EL (cell line): ENCODE results near the gene CREG1.
"Not testable (repeated sequence)": the region's sequence is repeated elsewhere in the genome, so short reads cannot be mapped to it uniquely, and the experiment has no call there.

ENCODE experiments used
- DNase-seq: peaks from one replicate; pipeline ENCODE4 v3.0.0-alpha.2; 2016

The CREG1 gene

DNA sequence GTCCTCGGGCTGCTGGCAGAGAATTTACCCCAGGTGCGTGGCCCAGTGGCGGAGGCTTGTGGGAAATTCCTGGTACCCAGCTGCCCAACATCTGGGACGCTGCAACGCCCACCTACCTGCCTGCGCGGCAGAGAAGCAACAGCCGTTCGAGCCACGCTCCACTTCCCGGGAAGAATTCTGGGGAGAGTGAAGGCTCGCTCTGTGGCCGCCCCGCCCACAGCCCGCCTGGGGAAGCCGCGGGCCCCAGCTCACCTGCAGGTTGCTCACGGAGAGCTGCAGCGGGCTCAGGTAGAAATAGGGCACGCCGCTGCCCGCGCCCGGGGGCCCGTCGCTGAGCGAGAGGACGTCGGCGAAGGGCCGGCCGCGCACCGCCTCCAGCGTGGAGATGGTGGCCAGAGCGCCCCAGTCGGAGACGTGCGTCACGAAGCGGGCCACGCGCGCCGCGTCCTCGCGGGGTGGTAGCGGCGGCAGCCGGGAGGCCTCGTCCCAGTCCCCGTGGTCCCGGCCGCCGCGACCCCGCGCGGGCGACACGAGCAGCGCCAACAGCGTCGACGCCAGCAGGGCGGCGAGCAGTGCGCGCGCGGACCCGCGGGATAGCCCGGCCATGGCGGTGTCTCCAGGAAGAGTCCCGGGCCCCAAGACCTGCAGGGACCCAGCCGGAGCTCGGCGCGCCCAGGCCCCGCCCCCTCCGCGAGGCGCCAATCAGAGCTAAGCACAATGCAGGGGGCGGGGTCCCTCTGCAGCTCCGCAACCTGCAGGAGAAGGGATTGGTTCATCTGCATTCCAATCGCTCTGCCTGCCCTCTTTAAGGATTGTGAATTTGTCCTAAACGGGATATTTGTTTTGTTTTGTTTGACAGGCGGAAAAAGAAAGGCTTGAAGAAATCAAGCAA, at the start of gene CREG1:
Gene CREG1, minus strand, starts transcription at position 627 of the 892 bp plus-strand sequence.
- DNase-seq: peak; percentile 93

DNA sequence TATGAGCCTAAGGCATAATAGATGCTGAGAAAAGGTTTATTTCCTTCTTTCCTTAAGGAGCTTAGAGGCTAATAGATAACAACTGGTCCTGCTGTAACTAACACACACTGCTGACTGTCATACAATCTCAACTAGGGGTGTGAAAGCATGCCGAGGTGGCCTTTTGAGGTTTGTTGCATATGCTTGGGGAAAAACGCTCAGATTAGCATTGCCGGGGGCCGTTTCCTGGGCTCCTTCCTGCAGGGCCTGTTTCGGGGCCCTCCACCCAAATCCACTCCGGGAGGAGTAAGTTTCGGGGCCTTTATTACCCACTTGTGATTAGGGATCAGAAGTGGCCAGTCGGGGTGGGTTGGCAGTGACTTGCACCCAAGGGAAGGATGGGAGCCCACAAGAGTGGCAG, 49.3 kb upstream of the CREG1 start:
- DNase-seq: no peak

DNA sequence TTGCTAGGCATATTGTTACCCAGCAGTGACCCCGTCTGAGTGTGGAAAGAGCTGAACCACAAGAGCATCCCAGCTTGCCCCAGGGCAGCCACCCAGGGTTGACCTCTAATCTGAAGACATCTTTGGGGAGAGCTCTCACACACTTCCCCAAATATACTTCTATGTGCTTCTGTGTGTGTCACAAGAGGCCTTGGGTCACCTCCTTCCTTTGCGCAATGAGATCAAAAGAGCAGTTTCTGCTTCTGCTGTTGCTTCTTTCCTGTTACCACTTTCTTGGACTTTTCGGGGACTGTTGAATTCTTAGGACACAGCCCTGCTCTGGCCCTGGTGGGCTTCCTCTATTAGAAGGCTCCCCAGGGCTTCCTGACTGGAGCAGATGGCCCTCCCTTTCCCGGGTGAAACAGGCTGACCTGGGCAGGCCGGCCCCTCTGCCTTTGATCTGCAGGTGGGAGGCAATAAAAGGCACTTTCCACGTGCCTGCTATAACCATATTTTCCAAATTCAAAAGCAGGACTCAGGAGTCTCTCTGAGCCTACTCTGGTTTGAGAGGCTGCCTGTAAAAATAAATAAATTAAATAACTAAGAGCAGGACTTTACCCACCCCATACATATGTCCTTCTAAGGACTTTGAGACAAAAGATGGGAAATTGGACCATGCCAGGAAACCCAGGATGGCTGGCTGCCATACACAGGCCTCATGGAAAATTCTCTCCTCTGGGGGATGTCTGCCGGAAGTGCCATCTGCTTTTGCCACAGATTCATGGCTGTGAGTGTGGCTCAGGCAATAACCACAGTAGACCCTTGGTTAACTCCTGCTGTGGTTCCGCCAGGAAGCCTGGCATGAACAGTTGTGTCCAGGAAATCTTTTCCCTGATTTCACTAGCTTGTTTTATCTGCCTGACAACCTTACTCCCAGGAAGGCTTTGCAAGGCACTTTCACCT, 48.2 kb upstream of the CREG1 start:
- DNase-seq: no peak

DNA sequence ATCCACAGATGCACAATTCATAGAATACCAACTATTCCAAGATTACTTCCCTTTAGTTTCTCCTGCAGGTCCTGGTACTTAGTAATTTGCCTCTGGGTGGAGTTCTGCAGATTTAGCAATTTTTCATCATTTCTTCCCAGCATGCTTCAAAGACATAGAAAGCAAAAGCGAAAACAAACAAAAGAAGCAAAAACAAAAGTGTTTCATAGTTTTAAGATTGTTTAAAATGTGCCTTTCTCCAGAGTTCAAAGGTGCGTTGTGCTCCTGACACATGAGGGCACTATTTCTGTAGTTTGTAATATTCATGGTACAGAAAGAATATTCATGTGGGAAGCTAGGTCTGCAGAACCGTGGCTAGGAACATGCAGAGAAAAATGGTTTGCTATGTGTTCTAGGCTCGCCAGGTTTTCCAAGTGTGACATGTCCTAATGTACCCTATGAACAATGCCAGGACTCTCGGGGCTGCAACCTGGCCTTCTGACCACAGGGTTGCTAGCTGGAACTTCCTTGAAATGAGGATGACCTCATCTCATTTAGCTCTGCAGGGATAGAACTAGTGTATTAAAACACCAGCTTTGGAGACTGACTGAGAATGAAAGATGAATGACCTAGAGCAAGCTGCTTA, 46.5 kb upstream of the CREG1 start:
- DNase-seq: peak; percentile 48

DNA sequence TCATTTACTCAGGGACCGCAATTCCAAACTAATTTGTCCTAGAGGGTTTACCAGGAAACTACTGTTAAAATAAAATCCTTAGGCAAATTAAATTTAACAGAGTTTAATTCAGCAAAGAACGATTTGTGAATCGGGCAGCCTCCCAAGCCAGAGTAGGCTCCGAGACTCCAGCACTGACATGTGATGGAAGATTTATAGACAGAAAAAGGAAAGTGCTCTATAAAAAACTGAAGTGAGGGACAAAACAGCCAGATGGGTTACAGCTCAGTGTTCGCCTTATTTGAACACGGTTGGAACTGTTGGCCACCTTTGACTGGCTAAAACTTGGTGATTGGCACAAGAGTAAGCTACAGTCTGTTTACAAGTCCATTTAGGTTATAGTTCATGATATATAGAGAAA, 41.3 kb upstream of the CREG1 start:
- DNase-seq: no peak

DNA sequence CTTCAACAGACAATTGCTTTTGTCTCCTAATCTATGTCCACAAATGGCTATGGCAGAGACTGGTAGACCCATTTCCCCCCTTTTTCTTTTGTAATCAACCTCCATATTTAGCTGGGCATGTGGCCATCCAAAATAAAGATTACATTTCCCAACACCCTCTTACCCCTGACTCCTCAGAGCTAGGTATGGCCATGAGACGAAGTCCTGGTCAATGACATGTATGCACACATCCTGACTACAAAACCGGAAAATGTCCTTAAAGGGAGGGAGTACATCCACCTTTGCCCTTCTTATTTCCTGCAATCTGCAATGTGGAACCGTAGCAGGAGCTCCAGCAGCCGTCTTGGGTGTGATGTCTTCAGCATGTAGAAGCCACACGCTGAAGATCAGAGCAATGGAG, 40.3 kb upstream of the CREG1 start:
- DNase-seq: no peak

DNA sequence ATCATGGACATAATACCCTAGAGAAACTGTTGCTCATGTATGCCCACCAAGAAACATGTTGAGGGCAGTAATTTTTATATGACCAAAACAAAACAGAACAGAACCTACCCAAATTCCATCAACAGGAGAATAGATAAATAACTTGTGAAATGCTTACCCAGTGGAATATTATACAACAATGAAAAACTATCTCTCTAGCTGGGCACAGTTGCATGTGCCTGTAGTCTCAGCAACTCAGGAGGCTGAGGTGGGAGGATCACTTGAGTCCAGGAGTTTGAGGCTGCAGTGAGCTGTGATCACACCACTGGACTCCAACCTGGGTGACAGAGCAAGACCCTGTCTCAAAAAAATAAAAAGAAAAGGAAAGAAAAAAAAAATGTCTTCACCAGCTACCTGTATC, 38.9 kb upstream of the CREG1 start:
- DNase-seq: no peak

DNA sequence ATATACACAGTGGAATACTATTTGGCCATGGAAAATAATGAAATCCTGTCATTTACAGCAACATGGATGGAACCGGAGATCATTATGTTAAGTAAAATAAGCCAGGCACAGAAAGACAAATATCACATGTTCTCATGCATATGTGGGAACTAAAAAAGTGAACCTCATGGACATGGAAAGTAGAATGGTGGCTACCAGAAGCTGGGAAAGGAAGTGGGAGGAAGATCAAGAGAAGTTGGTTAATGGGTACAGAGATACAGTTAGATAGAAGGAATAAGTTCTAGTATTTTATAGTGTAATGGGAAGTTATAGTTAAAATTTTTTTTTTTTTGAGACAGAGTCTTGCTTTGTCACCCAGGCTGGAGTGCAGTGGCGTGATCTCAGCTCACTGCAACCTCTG, 34.8 kb upstream of the CREG1 start:
- DNase-seq: no peak

DNA sequence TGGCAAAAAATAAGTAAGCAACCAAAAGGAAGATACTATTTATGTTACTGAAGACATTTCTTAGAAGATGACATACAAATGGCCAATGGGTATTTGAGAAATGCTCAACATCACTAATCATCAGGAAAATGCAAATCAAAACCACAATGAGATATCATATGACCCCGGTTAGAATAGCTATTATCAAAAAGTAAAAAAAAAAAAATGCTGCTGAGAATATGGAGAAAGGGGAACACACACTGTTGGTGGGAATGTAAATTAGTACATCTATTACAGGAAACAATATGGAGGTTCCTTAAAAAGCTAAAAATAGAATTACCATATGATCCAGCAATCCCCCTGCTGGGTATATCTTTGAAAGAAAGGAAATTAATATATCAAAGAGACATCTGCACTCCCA, 34.3 kb upstream of the CREG1 start:
- no peak for DNase-seq

DNA sequence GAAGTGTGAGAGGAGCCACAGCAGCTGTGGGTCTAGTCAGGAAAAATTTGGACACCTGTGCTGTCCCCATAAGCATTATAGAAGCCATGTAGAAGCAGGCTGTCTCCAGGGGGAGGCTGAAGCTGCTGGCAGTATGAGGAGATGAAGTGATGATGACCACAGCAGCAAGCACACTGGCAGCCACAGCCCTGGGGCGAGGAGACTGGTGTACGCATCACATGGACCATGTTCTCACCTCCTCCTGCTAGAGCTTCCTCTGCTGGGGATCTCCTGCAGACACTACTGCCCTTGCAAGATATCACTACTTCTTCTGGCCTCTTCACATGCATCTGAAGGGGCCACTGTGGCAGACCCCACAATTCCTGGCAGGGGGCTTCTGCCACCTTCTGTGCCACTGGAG, 33.8 kb upstream of the CREG1 start:
- DNase-seq: no peak

DNA sequence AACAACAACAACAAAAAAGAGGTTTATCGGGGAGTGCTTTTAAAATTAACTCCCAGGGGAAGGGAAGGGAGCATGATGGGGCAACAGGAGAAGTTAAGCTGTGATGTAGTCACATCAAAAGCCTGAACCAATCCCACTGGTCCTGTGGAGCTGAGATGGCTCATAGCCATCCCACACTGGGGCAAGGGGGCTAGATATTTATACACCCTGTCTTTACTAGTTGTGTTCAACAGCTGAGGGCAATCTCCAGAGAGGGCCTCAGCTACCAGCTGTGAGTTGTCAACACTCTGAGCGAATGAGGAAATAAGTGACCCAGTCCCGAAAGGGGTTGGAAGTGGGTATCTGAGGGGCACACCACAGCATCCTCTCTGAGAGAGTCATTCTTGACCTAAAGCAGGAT, 31.0 kb upstream of the CREG1 start:
- DNase-seq: no peak

DNA sequence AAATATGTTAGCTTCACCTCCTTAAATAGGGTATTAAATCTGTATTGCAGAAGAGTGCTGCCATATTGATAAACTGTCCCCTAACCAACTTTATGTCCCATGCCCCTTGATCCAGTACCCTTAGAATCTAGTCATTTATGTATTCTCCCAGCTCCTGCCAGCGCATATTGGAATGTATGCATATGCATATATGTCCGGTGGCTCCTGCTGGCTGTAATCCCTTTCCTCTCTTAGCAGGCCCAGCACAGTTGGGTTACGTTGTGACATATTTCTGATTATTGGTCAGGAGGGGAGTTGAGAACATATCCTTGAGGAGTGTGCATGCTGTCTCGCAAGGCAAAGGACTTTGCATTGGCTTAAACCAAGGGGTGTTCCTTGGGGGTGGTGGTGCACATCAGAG, 29.2 kb upstream of the CREG1 start:
- no peak for DNase-seq

DNA sequence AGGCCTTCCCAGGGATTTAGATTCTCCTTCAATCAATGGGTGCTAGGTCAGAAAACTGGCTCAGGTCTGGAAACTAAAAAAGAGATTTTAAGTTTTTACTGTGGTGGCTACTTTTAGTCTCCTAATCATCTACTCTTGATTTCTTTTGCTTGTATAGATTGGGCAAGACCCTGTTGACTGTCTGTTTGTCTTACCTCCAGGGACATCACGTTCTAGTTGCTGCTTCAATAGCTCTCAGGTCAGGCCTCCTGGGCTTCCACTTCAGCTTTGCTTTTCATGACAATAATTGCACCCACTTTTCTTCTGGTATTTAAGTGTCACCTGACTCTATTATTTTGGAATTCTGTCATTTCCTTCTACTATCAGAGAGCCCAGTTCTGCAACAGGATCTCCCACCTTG, 28.5 kb upstream of the CREG1 start:
- no peak for DNase-seq

DNA sequence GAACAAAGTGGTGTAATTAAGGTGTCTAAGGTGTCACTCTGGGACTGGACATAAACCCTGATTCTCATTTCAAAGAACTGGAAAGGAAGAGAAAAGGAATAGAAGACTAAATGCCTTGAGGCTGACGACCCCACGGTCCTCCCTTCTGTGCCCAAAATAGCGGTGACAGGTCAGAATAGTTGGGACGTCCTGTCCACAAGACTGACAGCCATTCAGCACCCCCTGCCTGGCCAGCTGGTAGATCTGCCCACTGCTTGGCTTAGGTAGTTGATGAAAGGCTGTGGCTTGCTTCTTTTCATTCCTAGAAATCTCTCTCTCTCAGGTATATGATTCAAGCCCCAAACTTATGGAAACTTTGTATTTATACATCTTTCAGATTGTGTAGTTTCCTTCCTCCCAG, 26.4 kb upstream of the CREG1 start:
- DNase-seq: no peak

DNA sequence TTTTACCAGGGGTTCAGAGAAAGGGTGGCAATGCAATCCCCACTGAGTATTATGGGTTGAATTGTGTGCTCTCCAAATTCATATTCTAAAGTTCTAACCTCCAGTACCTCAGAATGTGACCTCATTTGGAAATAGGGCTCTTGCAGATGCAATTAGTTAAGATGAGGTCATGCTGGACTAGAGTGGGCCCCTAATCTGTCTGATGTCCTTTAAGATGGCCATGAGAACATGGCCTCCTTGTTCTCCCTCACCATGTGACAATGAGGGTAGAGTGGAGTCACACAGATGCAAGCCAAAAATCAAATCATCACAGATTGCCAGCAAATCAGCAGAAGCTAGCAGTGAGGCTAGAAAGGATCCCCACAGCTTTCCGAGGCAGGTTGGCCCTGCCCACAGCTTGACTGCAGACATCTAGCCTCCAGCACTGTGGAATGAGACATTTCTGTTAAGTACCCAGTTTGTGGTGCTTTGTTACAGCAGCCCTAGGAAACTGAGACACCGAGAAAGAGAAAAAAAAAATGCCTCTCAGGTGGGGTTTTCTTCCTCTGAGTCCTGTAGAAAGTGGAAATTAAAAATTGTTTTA, 25.5 kb upstream of the CREG1 start:
- no peak for DNase-seq

DNA sequence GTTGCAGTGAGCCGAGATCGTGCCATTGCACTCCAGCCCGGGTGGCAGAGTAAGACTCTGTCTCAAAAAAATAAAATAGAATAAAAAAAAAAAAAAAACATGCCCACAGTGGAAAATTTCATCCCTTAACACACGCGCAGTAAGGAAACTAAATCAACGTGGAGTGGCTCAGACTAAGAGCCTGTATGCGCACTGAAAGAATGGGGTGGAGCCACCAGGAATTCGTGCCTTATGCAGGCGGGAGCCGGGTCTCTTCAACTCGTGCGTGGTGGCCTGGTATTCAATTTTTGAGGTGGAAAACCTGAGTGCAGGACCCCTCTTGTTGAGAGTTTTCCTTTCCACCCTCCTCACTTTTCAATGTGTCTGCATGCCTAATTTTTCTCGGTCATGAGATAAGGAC, 22.1 kb upstream of the CREG1 start:
- DNase-seq: no peak

DNA sequence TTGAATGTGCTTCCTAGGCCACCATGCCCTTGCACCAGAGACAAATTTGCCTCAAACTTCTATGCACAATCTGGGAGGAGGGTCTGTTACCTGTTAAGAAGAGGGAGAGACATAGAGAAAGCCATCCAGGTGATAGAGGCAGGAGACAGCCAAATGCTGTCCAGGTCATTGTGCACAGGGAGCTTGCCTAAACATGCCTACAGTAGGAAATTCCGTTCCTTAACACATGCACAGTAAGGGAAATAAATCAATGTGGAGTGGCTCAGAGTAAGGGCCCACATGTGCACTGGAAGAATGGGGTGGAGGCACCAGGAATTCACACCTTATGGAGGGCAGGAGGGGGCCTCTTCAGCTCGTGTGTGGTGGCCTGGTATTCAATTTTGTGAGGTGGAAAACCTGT, 19.5 kb upstream of the CREG1 start:
- DNase-seq: no peak

DNA sequence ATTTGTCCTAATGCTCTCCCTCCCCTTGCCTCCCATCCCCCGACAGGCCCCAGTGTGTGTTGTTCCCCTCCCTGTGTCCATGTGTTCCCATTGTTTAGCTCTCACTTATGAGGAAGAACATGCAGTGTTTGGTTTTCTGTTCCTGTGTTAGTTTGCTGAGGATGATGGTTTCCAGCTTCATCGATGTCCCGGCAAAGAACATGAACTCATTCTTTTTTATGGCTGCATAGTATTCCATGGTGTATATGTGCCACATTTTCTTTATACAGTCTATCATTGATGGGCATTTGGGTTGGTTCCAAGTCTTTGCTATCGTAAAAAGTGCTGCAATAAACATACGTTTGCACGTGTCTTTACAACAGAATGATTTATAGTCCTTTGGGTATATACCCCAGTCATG, 17.1 kb upstream of the CREG1 start:
- not testable (repeated sequence) for DNase-seq

DNA sequence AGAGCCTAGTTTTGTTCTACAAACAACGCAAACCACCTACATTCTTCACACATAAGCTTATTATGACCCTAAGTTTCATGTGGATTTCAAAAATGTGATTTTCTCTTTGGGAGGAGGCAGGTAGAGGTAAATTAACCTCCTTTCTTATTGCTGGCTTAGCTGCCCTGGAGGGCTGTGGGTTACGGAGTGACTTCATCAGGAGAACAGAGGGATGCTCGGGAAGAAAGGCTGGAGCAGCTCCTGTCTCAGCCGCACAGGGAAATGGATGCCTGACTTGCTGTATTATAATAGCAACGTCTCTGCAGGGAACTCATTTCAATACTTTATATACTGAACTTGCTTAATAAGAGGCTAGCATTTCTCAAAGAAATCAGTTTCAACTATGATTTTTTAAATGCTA, 14.1 kb upstream of the CREG1 start:
- DNase-seq: no peak

DNA sequence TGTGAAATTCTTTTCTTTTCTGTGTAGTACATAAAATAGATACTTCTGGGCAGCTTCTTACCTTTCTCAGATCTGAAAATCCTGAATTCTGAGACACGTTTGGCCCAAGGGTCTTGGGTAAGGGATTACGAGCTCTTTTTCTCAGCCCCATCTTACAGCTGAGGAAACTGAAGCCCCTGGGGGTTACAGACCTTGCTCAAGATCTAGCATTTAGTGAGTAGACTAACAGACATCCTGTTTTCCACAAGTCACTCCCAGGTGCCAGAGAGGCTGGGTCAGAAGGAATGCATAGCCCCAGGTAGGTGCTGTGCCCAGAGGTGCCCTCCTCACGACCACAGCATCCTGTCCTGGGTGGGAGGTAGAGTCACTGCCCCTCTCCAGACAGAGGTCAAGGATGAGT, 13.2 kb upstream of the CREG1 start:
- DNase-seq: no peak

DNA sequence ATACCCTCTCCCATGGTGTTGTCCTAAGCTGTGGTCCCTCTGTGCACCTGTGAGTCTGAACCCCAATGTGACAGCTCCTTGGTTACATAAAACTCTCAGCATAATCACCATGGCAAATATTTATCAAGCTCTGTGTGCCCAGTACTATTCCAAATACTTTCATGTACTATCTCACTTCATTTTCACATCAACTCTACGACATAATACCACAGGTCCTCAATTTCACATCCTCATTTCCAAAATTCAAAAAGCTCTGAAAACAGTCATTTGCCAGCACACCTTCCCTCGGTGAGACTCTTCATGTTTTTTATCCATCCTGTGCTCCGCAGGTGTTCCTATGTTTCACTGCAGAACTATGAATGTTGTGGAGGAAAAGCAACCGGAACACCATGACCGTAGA, 12.4 kb upstream of the CREG1 start:
- no peak for DNase-seq

DNA sequence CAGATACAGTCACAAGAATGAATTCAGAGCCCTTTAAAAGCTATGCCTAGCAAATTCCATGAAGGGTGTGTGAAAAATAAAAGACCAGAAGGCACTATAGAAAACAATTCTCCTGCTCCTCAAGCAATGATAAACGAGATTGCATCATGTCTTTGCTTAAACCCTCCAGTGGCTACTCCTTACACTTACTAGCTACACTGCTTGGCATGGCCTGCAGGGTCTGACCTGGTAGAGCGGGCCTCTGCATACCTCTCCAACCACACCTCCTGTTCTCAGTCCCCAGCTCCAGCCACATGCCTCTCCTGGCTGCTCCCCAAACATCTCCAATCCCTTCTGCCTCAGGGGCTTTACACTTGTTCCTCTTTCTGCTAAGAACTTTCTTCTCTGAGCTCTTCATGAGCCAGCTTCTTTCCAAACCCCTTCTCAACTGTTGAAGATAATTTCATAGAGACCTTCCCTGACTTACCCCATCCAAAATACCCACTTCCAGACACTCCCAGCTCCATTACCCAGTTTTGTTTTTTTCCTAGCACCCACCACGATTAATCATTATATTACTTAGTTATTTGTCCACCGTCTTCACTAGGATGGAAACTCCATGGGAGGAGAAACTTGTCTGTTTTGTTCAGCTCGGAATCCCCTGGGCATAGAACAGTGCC, 11.2 kb upstream of the CREG1 start:
- DNase-seq: peak; percentile 36
